HK-2 (cell line): Measurements from ENCODE around the gene LHB.
"Not testable (repeated sequence)": the region's sequence is repeated elsewhere in the genome, so short reads cannot be mapped to it uniquely, and the experiment has no call there.

Experiments
- DNase-seq: peaks from one replicate; pipeline ENCODE4 v3.0.0-alpha.2; 2018; ENCODE audit not compliant: unreplicated experiment

Gene LHB

GRCh38 chr19:49017041-49017665, at the start of gene LHB:
LHB (minus strand) TSS chr19:49017091; CDS start chr19:49017081, 10 bp downstream.
- DNase-seq: no peak

- no peak for DNase-seq
Observed at GRCh38 chr19:49065905-49066512, 49.1 kb upstream of the LHB start.

GRCh38 chr19:49064768-49065611, 48.1 kb upstream of the LHB start, which contains the start of gene NTF4:
NTF4 (minus strand) TSS chr19:49064818; CDS start chr19:49061997, 2,821 bp downstream.
- peak; percentile 67 for DNase-seq

GRCh38 chr19:49064029-49064629, 47.2 kb upstream of the LHB start:
- DNase-seq: no peak

GRCh38 chr19:49061445-49061844, 44.6 kb upstream of the LHB start:
- DNase-seq: no peak

GRCh38 chr19:49061000-49061399, 44.1 kb upstream of the LHB start:
- no peak for DNase-seq

- DNase-seq: no peak
Observed at GRCh38 chr19:49059053-49059452, 42.2 kb upstream of the LHB start.

GRCh38 chr19:49058562-49058961, 41.7 kb upstream of the LHB start:
- DNase-seq: no peak

- peak; percentile 80 for DNase-seq
Observed at GRCh38 chr19:49057636-49058234, 40.8 kb upstream of the LHB start, which contains the start of gene CGB7. CGB7 (minus strand) TSS chr19:49057749; CDS start chr19:49055375, 2,374 bp downstream.

- not testable (repeated sequence) for DNase-seq
Observed at GRCh38 chr19:49056902-49057596, 40.2 kb upstream of the LHB start.

GRCh38 chr19:49056101-49056901, 39.4 kb upstream of the LHB start:
- peak; percentile 77 for DNase-seq

- DNase-seq: peak; percentile 82
Observed at GRCh38 chr19:49050376-49051033, 33.6 kb upstream of the LHB start.

GRCh38 chr19:49049834-49050233, 32.9 kb upstream of the LHB start:
- DNase-seq: not testable (repeated sequence)

GRCh38 chr19:49049011-49049410, 32.1 kb upstream of the LHB start, which contains the start of gene CGB8:
CGB8 (minus strand) TSS chr19:49049111; CDS start chr19:49048739, 372 bp downstream.
- not testable (repeated sequence) for DNase-seq

GRCh38 chr19:49043548-49043947, 26.7 kb upstream of the LHB start, which contains the start of gene CGB5:
CGB5 (plus strand) TSS chr19:49043848; CDS start chr19:49044210, 362 bp downstream.
- not testable (repeated sequence) for DNase-seq

- DNase-seq: not testable (repeated sequence)
Observed at GRCh38 chr19:49042666-49043065, 25.8 kb upstream of the LHB start.

GRCh38 chr19:49042177-49042576, 25.3 kb upstream of the LHB start:
- DNase-seq: peak; percentile 71

GRCh38 chr19:49039736-49040135, 22.8 kb upstream of the LHB start:
- DNase-seq: not testable (repeated sequence)

- peak; percentile 66 for DNase-seq
Observed at GRCh38 chr19:49038557-49039276, 21.8 kb upstream of the LHB start.
